ENCODE results near the gene BCAT1. TPM values are rescaled to one million over a fixed set of nuclear protein-coding genes. Genes with fewer than 3 reads are reported as not detected.

Gene BCAT1
- total RNA-seq, 2 donors from 2014 or later, result 3.4 to 13.1 TPM

GRCh38 chr12:24760162-24760561 lies 188.7 kb downstream of the BCAT1 start:
- H3K27me3 ChIP-seq, result no peaks in the 10 kb centered on the region

More at GRCh38 chr12:24760162-24760561, 188.7 kb downstream of the BCAT1 start:
- no peak overlapping the region for H3K4me3 ChIP-seq
- H3K36me3 ChIP-seq, result no peaks in the 10 kb centered on the region
- no peak overlapping the region for H3K27ac ChIP-seq
- H3K9me3 ChIP-seq, result no peaks in the 10 kb centered on the region
- DNase-seq (ENCODE audit: low spot score), result no peak
- TF ChIP-seq CTCF (IDR thresholded peaks at IDR 0.05), result no peak
- no peaks in the 10 kb centered on the region for H3K4me1 ChIP-seq

Other genes starting within 250 kb of the BCAT1 start
- 1 to 10 TPM; 1.5 to 1.6 TPM for gene DNAI7, start 246.1 kb upstream of the BCAT1 start, total RNA-seq
- 10 to 100 TPM; 48.7 to 82.4 TPM for gene ETFRF1, start 246.1 kb upstream of the BCAT1 start, total RNA-seq

Data from right atrium auricular region (tissue), 2 donors.